Brain microvascular endothelial cell (primary cell): ENCODE data around the gene GPR162.

Source experiments
- DNase-seq: peaks from one replicate; pipeline ENCODE4 v3.0.0-alpha.2; 2020
- H3K27ac ChIP-seq: fragments of 250-450 bp; sonication (Bioruptor Pico); 2 replicates; pipeline ENCODE4 v1.5.1; 2020; ENCODE audit warnings: mild to moderate bottlenecking, moderate library complexity
- H3K27me3 ChIP-seq: fragments of 250-450 bp; sonication (Bioruptor Pico); replicated peaks from 2 replicates; pipeline ENCODE4 v1.5.1; 2020; ENCODE audit warnings: mild to moderate bottlenecking
- H3K36me3 ChIP-seq: fragments of 250-450 bp; sonication (Bioruptor Pico); replicated peaks from 2 replicates; pipeline ENCODE4 v1.5.1; 2020; ENCODE audit warnings: mild to moderate bottlenecking
- H3K4me3 ChIP-seq: 2 replicates; pipeline ENCODE4 v1.5.1; 2011; ENCODE audit warnings: low read depth, mild to moderate bottlenecking, control low read depth, low read length, moderate library complexity
- CTCF ChIP-seq: IDR thresholded peaks from 2 replicates; pipeline ENCODE4 v1.5.1; 2011; ENCODE audit warnings: low read depth, mild to moderate bottlenecking, moderate library complexity, low read length, control low read depth, inconsistent platforms; ENCODE audit errors: missing control alignments
- in situ Hi-C: cut with HindIII; loops from 2 replicates; pipeline ENCODE4 v1.10.0; 2017; ENCODE audit warnings: low sequenced_read_pairs, low pct_ligation_motif_present

GPR162 gene

DNA sequence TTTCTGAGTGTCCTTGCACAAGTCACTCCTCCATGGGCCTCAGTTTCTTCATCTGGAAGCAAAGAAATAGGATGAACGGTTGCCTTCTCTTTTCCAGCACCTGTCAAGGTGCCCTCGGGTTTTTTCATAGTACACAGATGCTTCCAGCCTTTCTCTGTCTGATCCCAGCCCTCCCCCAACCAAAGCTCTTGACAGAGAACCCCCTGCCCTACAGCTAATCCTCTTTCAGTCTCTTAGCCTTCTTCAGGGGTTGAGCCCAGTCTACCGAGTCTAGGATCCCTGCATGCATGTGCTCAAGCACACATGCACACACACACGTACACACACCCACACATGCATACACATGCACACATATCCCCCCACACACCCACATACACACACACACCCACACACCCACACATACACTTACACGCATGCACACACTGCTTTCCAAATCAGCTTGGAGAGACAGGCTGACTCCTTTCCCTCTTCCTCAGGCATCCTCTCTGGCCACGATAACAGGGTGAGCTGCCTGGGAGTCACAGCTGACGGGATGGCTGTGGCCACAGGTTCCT lies 24.8 kb downstream of the GPR162 start:
- no peak overlapping the region for H3K27ac ChIP-seq
- no peak overlapping the region for H3K4me3 ChIP-seq
- TF ChIP-seq CTCF: no peak
- in situ Hi-C loops: no loop called here
- H3K36me3 ChIP-seq: peaks cover 39% of the 10 kb centered on the region
- no peaks in the 10 kb centered on the region for H3K27me3 ChIP-seq
- no peak for DNase-seq

GRCh38 chr12:6847676-6848075 lies 26.1 kb downstream of the GPR162 start:
- H3K27me3 ChIP-seq: no peaks in the 10 kb centered on the region
- no peak for TF ChIP-seq CTCF
- DNase-seq: no peak
- H3K4me3 ChIP-seq: no peak overlapping the region
- peaks cover 37% of the 10 kb centered on the region for H3K36me3 ChIP-seq
- in situ Hi-C loops: no loop called here
- H3K27ac ChIP-seq: no peak overlapping the region

DNA sequence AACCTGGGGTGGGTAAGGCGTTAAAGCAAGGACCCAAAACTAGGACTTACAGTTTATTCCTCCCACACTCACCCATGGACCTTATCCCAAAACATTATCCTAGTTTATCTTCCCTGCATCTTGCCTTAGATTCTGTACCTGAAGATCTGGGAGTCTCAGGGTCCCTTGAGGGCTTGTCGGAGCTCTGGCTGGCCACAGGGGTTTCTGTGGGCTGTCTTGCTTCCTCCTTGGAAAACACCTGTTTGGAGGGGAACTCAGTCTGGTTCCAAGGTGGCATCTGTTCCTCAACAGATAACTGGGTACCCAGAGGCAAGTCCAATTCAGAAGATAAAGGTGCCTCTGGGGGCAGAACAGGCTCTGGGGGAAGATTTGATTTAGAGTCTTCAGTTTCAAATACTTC lies 27.8 kb downstream of the GPR162 start:
- no peak overlapping the region for H3K27ac ChIP-seq
- in situ Hi-C loops: no loop called here
- no peak for DNase-seq

DNA sequence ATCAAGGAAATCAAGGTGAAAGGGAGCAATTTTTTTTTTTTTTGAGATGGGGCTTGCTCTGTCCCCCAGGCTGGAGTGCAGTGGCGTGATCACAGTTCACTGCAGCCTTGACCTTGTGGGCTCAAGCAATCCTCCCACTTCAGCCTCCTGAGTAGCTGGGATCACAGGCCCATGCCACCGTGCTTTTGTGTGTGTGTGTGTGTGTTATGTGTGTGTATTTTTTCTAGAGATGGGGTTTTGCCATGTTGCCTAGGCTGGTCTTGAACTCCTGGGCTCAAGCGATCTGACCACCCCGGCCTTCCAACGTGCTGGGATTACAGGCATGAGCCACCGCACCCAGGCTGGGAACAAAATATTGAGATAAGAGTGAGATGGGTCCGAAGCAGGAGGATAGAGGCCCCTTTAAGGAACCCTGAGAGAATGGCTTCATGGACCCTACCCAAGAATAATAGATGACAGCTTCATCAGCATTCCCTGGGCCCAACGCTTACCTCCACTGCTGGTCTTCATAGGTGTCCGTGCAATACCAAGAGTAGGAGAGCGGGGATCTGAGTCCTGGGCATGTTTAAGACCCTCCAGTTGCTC lies 28.4 kb downstream of the GPR162 start:
- DNase-seq: no peak
- in situ Hi-C loops: no loop called here
- Histone ChIP-seq H3K36me3 (peaks cover 19% of the 10 kb centered on the region), H3K27me3 (no peaks in the 10 kb centered on the region), H3K27ac (no peak overlapping the region), H3K4me3 (peak overlapping the region; percentile 94)
- no peak for TF ChIP-seq CTCF

More for the DNA sequence above, 27.8 kb downstream of the GPR162 start:
- no peaks in the 10 kb centered on the region for H3K27me3 ChIP-seq
- peaks cover 25% of the 10 kb centered on the region for H3K36me3 ChIP-seq
- no peak for TF ChIP-seq CTCF
- no peak overlapping the region for H3K4me3 ChIP-seq

DNA sequence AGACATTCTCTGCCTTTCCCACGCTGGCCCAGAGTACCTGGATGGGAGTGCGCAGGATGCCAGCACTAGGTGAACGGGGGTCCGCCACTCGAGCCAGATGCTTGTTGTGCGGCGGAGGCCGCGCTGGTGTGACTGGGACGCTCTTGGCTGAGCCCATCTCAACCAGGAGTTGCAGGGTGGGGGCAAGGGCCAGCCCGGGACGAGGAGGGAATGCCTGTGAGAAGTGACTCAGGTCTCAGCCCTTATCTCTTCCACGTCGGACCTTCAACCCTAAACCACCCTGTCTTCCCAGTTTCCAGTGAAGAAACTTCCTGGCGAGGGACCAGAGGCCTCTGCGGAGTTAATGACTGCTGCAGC lies 29.2 kb downstream of the GPR162 start:
- no peak overlapping the region for H3K27ac ChIP-seq
- no peaks in the 10 kb centered on the region for H3K27me3 ChIP-seq
- peak overlapping the region; percentile 94 for H3K4me3 ChIP-seq
- no peak for TF ChIP-seq CTCF
- DNase-seq: no peak
- in situ Hi-C loops: no loop called here
- H3K36me3 ChIP-seq: peaks cover 12% of the 10 kb centered on the region
